ENCODE results near the gene CXCR4.

DNA sequence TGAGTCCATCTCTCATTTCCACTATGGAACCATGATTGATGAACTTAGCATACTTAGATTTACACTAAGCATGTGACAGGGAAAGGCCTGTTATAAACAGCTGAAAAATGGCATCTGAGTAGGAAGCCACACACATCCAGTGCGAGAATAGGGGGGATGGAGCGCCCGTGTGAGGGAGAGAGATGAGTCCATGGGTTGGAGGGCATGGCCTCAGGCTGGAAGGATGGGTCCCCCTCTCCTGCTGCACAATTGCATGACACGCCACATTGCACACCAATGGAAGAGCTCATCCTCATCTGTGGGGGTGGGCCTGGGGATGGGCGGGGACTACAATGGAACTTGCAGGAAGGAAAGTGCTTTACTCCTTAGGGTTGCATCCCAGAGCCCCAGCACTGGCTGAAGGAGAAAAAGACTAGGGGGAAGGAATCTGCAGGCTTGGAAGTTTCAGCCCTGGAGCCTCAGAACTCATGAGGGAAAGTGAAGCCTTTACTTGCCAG is 46.4 kb upstream of the CXCR4 start:
- TF ChIP-seq CTCF (IDR thresholded peaks at IDR 0.05) (no peak), POLR2AphosphoS5 (IDR thresholded peaks at IDR 0.05) (no peak), EP300 (IDR thresholded peaks at IDR 0.05) (no peak)

Data from sigmoid colon (tissue), 4 donors.